HepG2 (cell line): Measurements from ENCODE around the gene PTCRA. TPM values are rescaled to one million over a fixed set of nuclear protein-coding genes. Genes with fewer than 3 reads are reported as not detected.

Experiments used
- ARID5B ChIP-seq: IDR thresholded peaks from 2 replicates; pipeline ENCODE4 v1.4.0; 2020; ENCODE audit warnings: mild to moderate bottlenecking, missing genetic modification reagents
- ATF7-NPFF ChIP-seq: sonication (generic); formaldehyde crosslinking; IDR thresholded peaks from 2 replicates; pipeline ENCODE4 v1.8.1; 2023; ENCODE audit warnings: mild to moderate bottlenecking, low read depth, missing genetic modification reagents, moderate library complexity
- DPF2 ChIP-seq: sonication (generic); formaldehyde crosslinking; IDR thresholded peaks from 2 replicates; pipeline ENCODE4 v1.4.0; 2020; ENCODE audit warnings: mild to moderate bottlenecking, low read depth, missing genetic modification reagents, borderline replicate concordance
- FOXK2 ChIP-seq: fragments of 450-650 bp; IDR thresholded peaks from 2 replicates; pipeline ENCODE4 v1.6.1; 2016
- KDM1A ChIP-seq: IDR thresholded peaks from 2 replicates; pipeline ENCODE4 v1.6.1; 2016; ENCODE audit warnings: missing compliant biosample characterization
- KDM3A ChIP-seq: IDR thresholded peaks from 2 replicates; pipeline ENCODE4 v1.6.1; 2018; ENCODE audit warnings: low read depth, missing compliant biosample characterization
- KLF16 ChIP-seq, 2 experiments: sonication (generic) in 1 of 2; formaldehyde crosslinking in 1 of 2; IDR thresholded peaks; 2 replicates each; pipeline versions ENCODE4 v1.6.1 to v1.8.0; 2016 to 2023; ENCODE audit warnings: missing genetic modification reagents in 2 of 2, missing compliant biosample characterization in 1 of 2
- MED8 ChIP-seq: sonication (generic); formaldehyde crosslinking; IDR thresholded peaks from 2 replicates; pipeline ENCODE4 v1.8.1; 2023; ENCODE audit warnings: mild to moderate bottlenecking, missing genetic modification reagents; ENCODE audit not compliant: insufficient replicate concordance
- NBN ChIP-seq: fragments of 450-650 bp; conservative IDR thresholded peaks from 2 replicates; pipeline ENCODE4 v1.6.1; 2017
- NCOA2 ChIP-seq: sonication (generic); formaldehyde crosslinking; IDR thresholded peaks from 2 replicates; pipeline ENCODE4 v1.8.0; 2022; ENCODE audit warnings: inconsistent platforms
- TCF7L2 ChIP-seq: IDR thresholded peaks from 2 replicates; pipeline ENCODE4 v1.6.1; 2011; ENCODE audit warnings: mild to moderate bottlenecking, low read depth, low read length, moderate library complexity
- ZFP36L2 ChIP-seq: sonication (generic); formaldehyde crosslinking; IDR thresholded peaks from 2 replicates; pipeline ENCODE4 v1.4.0; 2020; ENCODE audit warnings: missing genetic modification reagents
- ZFX ChIP-seq: sonication (generic); formaldehyde crosslinking; IDR thresholded peaks from 2 replicates; pipeline ENCODE4 v1.4.0; 2020; ENCODE audit warnings: mild to moderate bottlenecking, low read depth, missing genetic modification reagents, moderate library complexity
- ZMYM3 ChIP-seq: sonication (generic); formaldehyde crosslinking; IDR thresholded peaks from 2 replicates; pipeline ENCODE4 v1.5.1; 2020; ENCODE audit warnings: mild to moderate bottlenecking, missing genetic modification reagents
- ZNF30 ChIP-seq: sonication (generic); formaldehyde crosslinking; IDR thresholded peaks from 2 replicates; pipeline ENCODE4 v1.5.0; 2020; ENCODE audit warnings: mild to moderate bottlenecking, missing genetic modification reagents
- ZNF546 ChIP-seq: sonication (generic); formaldehyde crosslinking; conservative IDR thresholded peaks from 2 replicates; pipeline ENCODE4 v1.8.1; 2023; ENCODE audit warnings: mild to moderate bottlenecking, missing genetic modification reagents
- ZNF674 ChIP-seq: sonication (generic); formaldehyde crosslinking; IDR thresholded peaks from 2 replicates; pipeline ENCODE4 v1.5.0; 2020; ENCODE audit warnings: low read depth, mild to moderate bottlenecking, missing genetic modification reagents
- ZNF710 ChIP-seq: sonication (generic); formaldehyde crosslinking; IDR thresholded peaks from 2 replicates; pipeline ENCODE4 v1.5.0; 2020; ENCODE audit warnings: mild to moderate bottlenecking, missing genetic modification reagents, borderline replicate concordance
- polyA plus RNA-seq, 8 experiments: library from polyadenylated mRNA; depleted of rRNA in 3 of 8; stranded (reverse) in 7 of 8; unstranded in 1 of 8; fragments of >200 nt; fragmentation: Illumina TruSeq in 4 of 8; extraction: Trizol in 4 of 8; gene quantifications; 2 replicates each; pipeline versions ENCODE4 v1.2.1 to v1.2.3, GENCODE V29; 2011 to 2016; ENCODE audit warnings: low read depth in 4 of 8, missing spikeins in 1 of 8, mixed read lengths in 1 of 8; ENCODE audit not compliant: insufficient read depth in 1 of 8
- total RNA-seq, 5 experiments: library from RNA; depleted of rRNA; stranded (reverse); fragments of >200 nt; fragmentation: Illumina TruSeq; extraction: Trizol; gene quantifications; 2 replicates each; pipeline ENCODE4 v1.2.3, GENCODE V29; 2016; ENCODE audit warnings: low read depth in 1 of 5

Gene PTCRA
- total and polyA plus RNA-seq, 2 of the 13 experiments (the other 11 are each of a cell fraction or from before 2014, with no cell fraction given), result not detected

- TF ChIP-seq ZNF710 (CRISPR knock-in tag) (peak; percentile 19; the same call in 1 of the 2 replicates), KDM3A (CRISPR knock-in tag) (peak; percentile 64), ZFX (CRISPR knock-in tag) (peak; percentile 96), MED8 (peak; percentile 76), ZNF30 (CRISPR knock-in tag) (peak; percentile 87), NCOA2 (peak; percentile 31; the same call in 1 of the 2 replicates), ATF7-NPFF (peak; percentile 58), ZFP36L2 (CRISPR knock-in tag) (no peak; the same call in 1 of the 2 replicates), TCF7L2 (no peak), ARID5B (CRISPR knock-in tag) (peak; percentile 38), KDM1A (CRISPR knock-in tag) (no peak), KLF16 (CRISPR knock-in tag; IDR thresholded peaks at IDR 0.05) (peak in 1 of 2 experiments; percentile 94; a peak in 2 of 4 replicates), ZNF546 (CRISPR knock-in tag) (peak; percentile 60; the same call in 1 of the 2 replicates), ZNF674 (CRISPR knock-in tag) (peak; percentile 11; the same call in 1 of the 2 replicates), DPF2 (CRISPR knock-in tag) (no peak; the same call in 1 of the 2 replicates), ZMYM3 (CRISPR knock-in tag) (peak; percentile 1; the same call in 1 of the 2 replicates), FOXK2 (peak; percentile 94), NBN (0 out of 2 replicates have a peak, but pooled peaks have one; percentile 73)
Observed at GRCh38 chr6:42879372-42880239, 36.2 kb upstream of the PTCRA start, which contains the start of gene RPL7L1 (continued).
